ENCODE results near the gene KCNQ5. TPM values are rescaled to one million over a fixed set of nuclear protein-coding genes. Genes with fewer than 3 reads are reported as not detected.
"Not testable (repeated sequence)": the region's sequence is repeated elsewhere in the genome, so short reads cannot be mapped to it uniquely, and the experiment has no call there.

KCNQ5 gene
- total RNA-seq, 1 donor from 2014 or later, result 0.08 TPM

- no peak overlapping the region for H3K4me3 Mint-ChIP-seq (ENCODE audit: unreplicated experiment)
- no peak overlapping the region for H3K27ac Mint-ChIP-seq (ENCODE audit: unreplicated experiment)
- H3K9me3 Mint-ChIP-seq (ENCODE audit: unreplicated experiment), result no peaks in the 10 kb centered on the region
- DNase-seq (ENCODE audit: low spot score), result no peak
- H3K27me3 Mint-ChIP-seq (ENCODE audit: unreplicated experiment), result peaks cover 1% of the 10 kb centered on the region
- TF ChIP-seq, protein P1, sequence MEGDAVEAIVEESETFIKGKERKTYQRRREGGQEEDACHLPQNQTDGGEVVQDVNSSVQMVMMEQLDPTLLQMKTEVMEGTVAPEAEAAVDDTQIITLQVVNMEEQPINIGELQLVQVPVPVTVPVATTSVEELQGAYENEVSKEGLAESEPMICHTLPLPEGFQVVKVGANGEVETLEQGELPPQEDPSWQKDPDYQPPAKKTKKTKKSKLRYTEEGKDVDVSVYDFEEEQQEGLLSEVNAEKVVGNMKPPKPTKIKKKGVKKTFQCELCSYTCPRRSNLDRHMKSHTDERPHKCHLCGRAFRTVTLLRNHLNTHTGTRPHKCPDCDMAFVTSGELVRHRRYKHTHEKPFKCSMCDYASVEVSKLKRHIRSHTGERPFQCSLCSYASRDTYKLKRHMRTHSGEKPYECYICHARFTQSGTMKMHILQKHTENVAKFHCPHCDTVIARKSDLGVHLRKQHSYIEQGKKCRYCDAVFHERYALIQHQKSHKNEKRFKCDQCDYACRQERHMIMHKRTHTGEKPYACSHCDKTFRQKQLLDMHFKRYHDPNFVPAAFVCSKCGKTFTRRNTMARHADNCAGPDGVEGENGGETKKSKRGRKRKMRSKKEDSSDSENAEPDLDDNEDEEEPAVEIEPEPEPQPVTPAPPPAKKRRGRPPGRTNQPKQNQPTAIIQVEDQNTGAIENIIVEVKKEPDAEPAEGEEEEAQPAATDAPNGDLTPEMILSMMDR (IDR thresholded peaks at IDR 0.05; ENCODE audit: unreplicated experiment), result no peak
- H3K36me3 Mint-ChIP-seq (ENCODE audit: low read depth, unreplicated experiment), result no peaks in the 10 kb centered on the region
- no peaks in the 10 kb centered on the region for H3K4me1 Mint-ChIP-seq (ENCODE audit: unreplicated experiment)
Observed at GRCh38 chr6:73180076-73180738, 558.3 kb downstream of the KCNQ5 start.

- no peak overlapping the region for H3K27ac Mint-ChIP-seq (ENCODE audit: unreplicated experiment)
- no peak for DNase-seq (ENCODE audit: low spot score)
- H3K9me3 Mint-ChIP-seq (ENCODE audit: unreplicated experiment), result no peaks in the 10 kb centered on the region
- peaks cover 1% of the 10 kb centered on the region for H3K27me3 Mint-ChIP-seq (ENCODE audit: unreplicated experiment)
- no peaks in the 10 kb centered on the region for H3K36me3 Mint-ChIP-seq (ENCODE audit: low read depth, unreplicated experiment)
- no peaks in the 10 kb centered on the region for H3K4me1 Mint-ChIP-seq (ENCODE audit: unreplicated experiment)
- TF ChIP-seq, protein P1 (IDR thresholded peaks at IDR 0.05; ENCODE audit: unreplicated experiment), result peak; percentile 71
- H3K4me3 Mint-ChIP-seq (ENCODE audit: unreplicated experiment), result no peak overlapping the region
Observed at GRCh38 chr6:73180763-73181619, 559.1 kb downstream of the KCNQ5 start.

DNA sequence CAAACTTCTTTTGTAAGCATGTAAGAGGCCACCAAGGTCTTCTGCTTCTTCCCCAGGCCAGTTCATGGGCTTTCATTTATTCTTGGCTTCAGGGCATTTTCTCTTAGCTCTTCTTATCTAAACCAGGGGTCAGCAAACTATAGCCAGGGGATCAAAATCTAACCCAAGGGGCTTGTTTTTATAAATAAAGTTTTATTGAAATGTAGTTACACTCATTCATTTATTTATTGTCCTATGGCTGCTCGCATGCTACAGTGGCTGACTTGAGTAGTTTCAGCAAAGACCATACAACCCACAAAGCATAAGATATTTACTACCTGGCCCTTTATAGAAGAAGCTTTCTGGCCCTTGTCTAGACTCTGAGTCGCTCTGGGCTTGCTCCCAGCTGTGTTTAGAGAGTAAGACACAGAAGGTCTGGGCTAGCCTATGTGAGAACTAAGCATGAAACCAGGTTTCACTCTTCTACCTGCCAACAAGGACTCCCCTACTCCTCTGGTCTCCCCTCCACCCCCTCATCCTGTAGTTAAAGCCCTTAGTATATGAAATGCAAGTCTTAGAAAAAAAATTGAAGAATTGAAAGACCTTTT, 560.2 kb downstream of the KCNQ5 start:
- no peaks in the 10 kb centered on the region for H3K9me3 Mint-ChIP-seq (ENCODE audit: unreplicated experiment)
- TF ChIP-seq, protein P1 (IDR thresholded peaks at IDR 0.05; ENCODE audit: unreplicated experiment), result no peak
- no peak overlapping the region for H3K4me3 Mint-ChIP-seq (ENCODE audit: unreplicated experiment)

DNA sequence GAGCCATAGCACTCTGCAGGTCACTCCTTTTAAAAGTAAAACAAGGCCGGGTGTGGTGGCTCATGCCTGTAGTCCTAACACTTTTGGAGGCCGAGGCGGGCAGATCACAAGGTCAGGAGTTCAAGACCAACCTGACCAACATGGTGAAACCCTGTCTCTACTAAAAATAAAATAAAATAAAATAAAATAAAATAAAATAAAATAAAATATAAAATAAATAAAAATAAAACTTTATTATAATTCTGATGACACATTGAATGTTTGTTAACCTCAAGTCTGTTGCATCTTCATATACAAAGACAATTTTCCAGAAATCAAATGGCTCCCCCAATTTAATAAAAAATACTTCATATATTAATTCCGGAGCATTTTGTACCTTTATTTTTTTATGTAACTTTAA, 571.4 kb downstream of the KCNQ5 start:
- H3K36me3 Mint-ChIP-seq (ENCODE audit: low read depth, unreplicated experiment); H3K4me1 Mint-ChIP-seq (ENCODE audit: unreplicated experiment); H3K4me3 Mint-ChIP-seq (ENCODE audit: unreplicated experiment); H3K9me3 Mint-ChIP-seq (ENCODE audit: unreplicated experiment); H3K27me3 Mint-ChIP-seq (ENCODE audit: unreplicated experiment); H3K27ac Mint-ChIP-seq (ENCODE audit: unreplicated experiment); DNase-seq (ENCODE audit: low spot score): not testable (repeated sequence)

More for the DNA sequence above, 560.2 kb downstream of the KCNQ5 start:
- DNase-seq (ENCODE audit: low spot score), result no peak
- H3K36me3 Mint-ChIP-seq (ENCODE audit: low read depth, unreplicated experiment), result no peaks in the 10 kb centered on the region
- H3K4me1 Mint-ChIP-seq (ENCODE audit: unreplicated experiment), result no peaks in the 10 kb centered on the region
- H3K27me3 Mint-ChIP-seq (ENCODE audit: unreplicated experiment), result peaks cover 1% of the 10 kb centered on the region
- no peak overlapping the region for H3K27ac Mint-ChIP-seq (ENCODE audit: unreplicated experiment)

DNA sequence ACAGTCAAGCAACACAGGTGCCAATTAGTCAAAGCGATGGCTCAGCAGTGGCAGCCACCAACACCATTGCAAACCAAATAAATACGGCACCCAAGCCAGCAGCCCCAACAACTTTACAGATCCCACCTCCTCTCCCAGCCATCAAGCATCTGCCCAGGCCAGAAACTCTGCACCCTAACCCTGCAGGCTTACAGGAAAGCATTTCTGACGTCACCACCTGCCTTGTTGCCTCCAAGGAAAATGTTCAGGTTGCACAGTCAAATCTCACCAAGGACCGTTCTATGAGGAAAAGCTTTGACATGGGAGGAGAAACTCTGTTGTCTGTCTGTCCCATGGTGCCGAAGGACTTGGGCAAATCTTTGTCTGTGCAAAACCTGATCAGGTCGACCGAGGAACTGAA, 572.9 kb downstream of the KCNQ5 start:
- no peak overlapping the region for H3K4me3 Mint-ChIP-seq (ENCODE audit: unreplicated experiment)
- H3K27me3 Mint-ChIP-seq (ENCODE audit: unreplicated experiment), result no peaks in the 10 kb centered on the region
- no peaks in the 10 kb centered on the region for H3K36me3 Mint-ChIP-seq (ENCODE audit: low read depth, unreplicated experiment)
- H3K27ac Mint-ChIP-seq (ENCODE audit: unreplicated experiment), result no peak overlapping the region
- H3K4me1 Mint-ChIP-seq (ENCODE audit: unreplicated experiment), result peaks cover 6% of the 10 kb centered on the region
- no peak for DNase-seq (ENCODE audit: low spot score)
- no peaks in the 10 kb centered on the region for H3K9me3 Mint-ChIP-seq (ENCODE audit: unreplicated experiment)
- TF ChIP-seq, protein P1 (IDR thresholded peaks at IDR 0.05; ENCODE audit: unreplicated experiment), result no peak

All from endothelial cell (in vitro differentiated cells).